K562 (cell line): Measurements from ENCODE around the gene ELMO1. TPM values are rescaled to one million over a fixed set of nuclear protein-coding genes. Genes with fewer than 3 reads are reported as not detected.

Experiments used
- CTBP1 ChIP-seq: fragments of 450-650 bp; IDR thresholded peaks from 2 replicates; pipeline ENCODE4 v1.6.1; 2016; ENCODE audit warnings: borderline replicate concordance
- ELF1 ChIP-seq: fragments of 200-800 bp; sonication (Bioruptor generic); IDR thresholded peaks from 2 replicates; pipeline ENCODE4 v1.6.1; 2016; ENCODE audit warnings: missing genetic modification characterization, missing compliant biosample characterization
- FOXM1 ChIP-seq, 2 experiments: fragments of 450-650 bp in 1 of 2; sonication (generic) in 1 of 2; formaldehyde crosslinking in 1 of 2; IDR thresholded peaks; 2 replicates each; pipeline versions ENCODE4 v1.6.1 to v1.9.0; 2017 to 2022; ENCODE audit warnings: low read depth in 2 of 2, mild to moderate bottlenecking in 2 of 2, missing genetic modification reagents in 1 of 2, moderate library complexity in 1 of 2
- MAZ ChIP-seq, 2 experiments: fragments of 450-650 bp in 1 of 2; sonication (generic) in 1 of 2; formaldehyde crosslinking; IDR thresholded peaks in 1 of 2; conservative IDR thresholded peaks in 1 of 2; 2 replicates each; pipeline versions ENCODE4 v1.4.0 to v1.5.0; 2020; ENCODE audit warnings: mild to moderate bottlenecking in 1 of 2, missing genetic modification reagents in 1 of 2
- RBM25 ChIP-seq: fragments of 200-400 bp; formaldehyde crosslinking; IDR thresholded peaks from 2 replicates; pipeline ENCODE4 v1.6.1; 2018; ENCODE audit warnings: low read length, low read depth, moderate library complexity; ENCODE audit not compliant: severe bottlenecking
- SMARCA4 ChIP-seq: fragments of 450-650 bp; IDR thresholded peaks from 2 replicates; pipeline ENCODE4 v1.6.1; 2016
- XRCC5 ChIP-seq: fragments of 200-400 bp; formaldehyde crosslinking; IDR thresholded peaks from 2 replicates; pipeline ENCODE4 v1.6.1; 2017; ENCODE audit warnings: low read depth, mild to moderate bottlenecking, low read length
- polyA plus RNA-seq, 8 experiments: library from polyadenylated mRNA; depleted of rRNA in 4 of 8; stranded (reverse) in 5 of 8; unstranded in 3 of 8; fragments of >200 nt; fragmentation: Nextera tagmentation in 2 of 8; fragmentation: Illumina TruSeq in 1 of 8; extraction: Ambion mirVana in 2 of 8; extraction: Trizol in 1 of 8; gene quantifications; 2 replicates each; pipeline versions ENCODE4 v1.2.1 to v1.2.3, GENCODE V29; 2011 to 2014; ENCODE audit warnings: inconsistent platforms in 1 of 8, missing spikeins in 1 of 8
- total RNA-seq, 7 experiments: library from RNA; depleted of rRNA in 6 of 7; stranded (reverse); fragments of >200 nt in 6 of 7; fragmentation: Illumina TruSeq in 2 of 7; extraction: Trizol in 2 of 7; gene quantifications; 2 replicates each; pipeline versions ENCODE4 v1.2.1 to v1.2.3, GENCODE V29; 2011 to 2021; ENCODE audit warnings: low replicate concordance in 1 of 7
- TF ChIP-seq, protein P1 (sequence below): fragments of 250-450 bp; sonication (Bioruptor Pico); IDR thresholded peaks from 2 replicates; pipeline ENCODE4 v1.4.0; 2020
- TF ChIP-seq, protein P2 (sequence below): sonication (generic); IDR thresholded peaks from 2 replicates; pipeline ENCODE4 v1.6.1; 2016
- TF ChIP-seq, protein P3 (sequence below): IDR thresholded peaks from 2 replicates; pipeline ENCODE4 v1.6.1; 2016; ENCODE audit warnings: missing genetic modification characterization, missing compliant biosample characterization
- TF ChIP-seq, protein P4 (sequence below): fragments of 450-650 bp; IDR thresholded peaks from 2 replicates; pipeline ENCODE4 v1.6.1; 2016; ENCODE audit warnings: low read depth

The ELMO1 gene
- total and polyA plus RNA-seq, 9 of the 15 experiments (the other 6 are each of a cell fraction or from before 2014, with no cell fraction given): 0.36 to 7.2 (median 3.6) TPM

DNA sequence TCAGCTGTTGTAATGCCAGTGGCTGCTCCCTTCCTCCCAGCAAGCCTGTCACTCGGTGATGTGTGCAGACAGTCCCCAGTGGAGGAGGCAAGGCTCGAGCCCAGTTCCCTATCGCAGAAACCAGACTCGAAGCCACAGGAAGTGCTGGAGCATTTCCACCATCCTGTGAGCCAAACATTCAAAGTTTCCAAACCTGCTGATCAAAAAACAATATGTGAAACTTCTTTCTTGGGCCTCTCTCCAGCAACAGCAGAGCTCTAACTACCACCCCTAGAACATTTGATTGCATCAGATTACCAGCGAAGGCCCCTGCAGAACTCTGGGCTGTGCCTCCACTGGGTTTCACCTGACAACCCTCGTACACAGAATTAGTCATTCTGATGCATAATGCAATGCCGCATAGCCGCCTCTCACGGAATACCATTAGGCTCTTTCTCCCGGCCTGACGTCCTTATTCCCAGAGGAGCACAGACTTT lies 94.0 kb downstream of the ELMO1 start (continued):
- TF ChIP-seq, protein P1, sequence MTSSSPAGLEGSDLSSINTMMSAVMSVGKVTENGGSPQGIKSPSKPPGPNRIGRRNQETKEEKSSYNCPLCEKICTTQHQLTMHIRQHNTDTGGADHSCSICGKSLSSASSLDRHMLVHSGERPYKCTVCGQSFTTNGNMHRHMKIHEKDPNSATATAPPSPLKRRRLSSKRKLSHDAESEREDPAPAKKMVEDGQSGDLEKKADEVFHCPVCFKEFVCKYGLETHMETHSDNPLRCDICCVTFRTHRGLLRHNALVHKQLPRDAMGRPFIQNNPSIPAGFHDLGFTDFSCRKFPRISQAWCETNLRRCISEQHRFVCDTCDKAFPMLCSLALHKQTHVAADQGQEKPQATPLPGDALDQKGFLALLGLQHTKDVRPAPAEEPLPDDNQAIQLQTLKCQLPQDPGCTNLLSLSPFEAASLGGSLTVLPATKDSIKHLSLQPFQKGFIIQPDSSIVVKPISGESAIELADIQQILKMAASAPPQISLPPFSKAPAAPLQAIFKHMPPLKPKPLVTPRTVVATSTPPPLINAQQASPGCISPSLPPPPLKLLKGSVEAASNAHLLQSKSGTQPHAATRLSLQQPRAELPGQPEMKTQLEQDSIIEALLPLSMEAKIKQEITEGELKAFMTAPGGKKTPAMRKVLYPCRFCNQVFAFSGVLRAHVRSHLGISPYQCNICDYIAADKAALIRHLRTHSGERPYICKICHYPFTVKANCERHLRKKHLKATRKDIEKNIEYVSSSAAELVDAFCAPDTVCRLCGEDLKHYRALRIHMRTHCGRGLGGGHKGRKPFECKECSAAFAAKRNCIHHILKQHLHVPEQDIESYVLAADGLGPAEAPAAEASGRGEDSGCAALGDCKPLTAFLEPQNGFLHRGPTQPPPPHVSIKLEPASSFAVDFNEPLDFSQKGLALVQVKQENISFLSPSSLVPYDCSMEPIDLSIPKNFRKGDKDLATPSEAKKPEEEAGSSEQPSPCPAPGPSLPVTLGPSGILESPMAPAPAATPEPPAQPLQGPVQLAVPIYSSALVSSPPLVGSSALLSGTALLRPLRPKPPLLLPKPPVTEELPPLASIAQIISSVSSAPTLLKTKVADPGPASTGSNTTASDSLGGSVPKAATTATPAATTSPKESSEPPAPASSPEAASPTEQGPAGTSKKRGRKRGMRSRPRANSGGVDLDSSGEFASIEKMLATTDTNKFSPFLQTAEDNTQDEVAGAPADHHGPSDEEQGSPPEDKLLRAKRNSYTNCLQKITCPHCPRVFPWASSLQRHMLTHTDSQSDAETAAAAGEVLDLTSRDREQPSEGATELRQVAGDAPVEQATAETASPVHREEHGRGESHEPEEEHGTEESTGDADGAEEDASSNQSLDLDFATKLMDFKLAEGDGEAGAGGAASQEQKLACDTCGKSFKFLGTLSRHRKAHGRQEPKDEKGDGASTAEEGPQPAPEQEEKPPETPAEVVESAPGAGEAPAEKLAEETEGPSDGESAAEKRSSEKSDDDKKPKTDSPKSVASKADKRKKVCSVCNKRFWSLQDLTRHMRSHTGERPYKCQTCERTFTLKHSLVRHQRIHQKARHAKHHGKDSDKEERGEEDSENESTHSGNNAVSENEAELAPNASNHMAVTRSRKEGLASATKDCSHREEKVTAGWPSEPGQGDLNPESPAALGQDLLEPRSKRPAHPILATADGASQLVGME (CRISPR knock-in tag): no peak
- TF ChIP-seq CTBP1: peak; percentile 32; the same call in 1 of the 2 replicates
- TF ChIP-seq SMARCA4: peak; percentile 76
- TF ChIP-seq FOXM1 (IDR thresholded peaks at IDR 0.05; ENCODE audit: low read depth): no peak
- TF ChIP-seq FOXM1 (CRISPR knock-in tag; IDR thresholded peaks at IDR 0.05; ENCODE audit: low read depth): no peak
- no peak for TF ChIP-seq XRCC5
- TF ChIP-seq, protein P2, sequence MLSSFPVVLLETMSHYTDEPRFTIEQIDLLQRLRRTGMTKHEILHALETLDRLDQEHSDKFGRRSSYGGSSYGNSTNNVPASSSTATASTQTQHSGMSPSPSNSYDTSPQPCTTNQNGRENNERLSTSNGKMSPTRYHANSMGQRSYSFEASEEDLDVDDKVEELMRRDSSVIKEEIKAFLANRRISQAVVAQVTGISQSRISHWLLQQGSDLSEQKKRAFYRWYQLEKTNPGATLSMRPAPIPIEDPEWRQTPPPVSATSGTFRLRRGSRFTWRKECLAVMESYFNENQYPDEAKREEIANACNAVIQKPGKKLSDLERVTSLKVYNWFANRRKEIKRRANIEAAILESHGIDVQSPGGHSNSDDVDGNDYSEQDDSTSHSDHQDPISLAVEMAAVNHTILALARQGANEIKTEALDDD: peak; percentile 87
- no peak for TF ChIP-seq ELF1
- TF ChIP-seq MAZ (CRISPR knock-in tag; conservative IDR thresholded peaks at IDR 0.05 in 1 of 2, IDR thresholded peaks at IDR 0.05 in 1 of 2): no peak
- no peak for TF ChIP-seq RBM25
- TF ChIP-seq, protein P3, sequence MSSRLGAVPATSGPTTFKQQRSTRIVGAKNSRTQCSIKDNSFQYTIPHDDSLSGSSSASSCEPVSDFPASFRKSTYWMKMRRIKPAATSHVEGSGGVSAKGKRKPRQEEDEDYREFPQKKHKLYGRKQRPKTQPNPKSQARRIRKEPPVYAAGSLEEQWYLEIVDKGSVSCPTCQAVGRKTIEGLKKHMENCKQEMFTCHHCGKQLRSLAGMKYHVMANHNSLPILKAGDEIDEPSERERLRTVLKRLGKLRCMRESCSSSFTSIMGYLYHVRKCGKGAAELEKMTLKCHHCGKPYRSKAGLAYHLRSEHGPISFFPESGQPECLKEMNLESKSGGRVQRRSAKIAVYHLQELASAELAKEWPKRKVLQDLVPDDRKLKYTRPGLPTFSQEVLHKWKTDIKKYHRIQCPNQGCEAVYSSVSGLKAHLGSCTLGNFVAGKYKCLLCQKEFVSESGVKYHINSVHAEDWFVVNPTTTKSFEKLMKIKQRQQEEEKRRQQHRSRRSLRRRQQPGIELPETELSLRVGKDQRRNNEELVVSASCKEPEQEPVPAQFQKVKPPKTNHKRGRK: no peak
- TF ChIP-seq, protein P4, sequence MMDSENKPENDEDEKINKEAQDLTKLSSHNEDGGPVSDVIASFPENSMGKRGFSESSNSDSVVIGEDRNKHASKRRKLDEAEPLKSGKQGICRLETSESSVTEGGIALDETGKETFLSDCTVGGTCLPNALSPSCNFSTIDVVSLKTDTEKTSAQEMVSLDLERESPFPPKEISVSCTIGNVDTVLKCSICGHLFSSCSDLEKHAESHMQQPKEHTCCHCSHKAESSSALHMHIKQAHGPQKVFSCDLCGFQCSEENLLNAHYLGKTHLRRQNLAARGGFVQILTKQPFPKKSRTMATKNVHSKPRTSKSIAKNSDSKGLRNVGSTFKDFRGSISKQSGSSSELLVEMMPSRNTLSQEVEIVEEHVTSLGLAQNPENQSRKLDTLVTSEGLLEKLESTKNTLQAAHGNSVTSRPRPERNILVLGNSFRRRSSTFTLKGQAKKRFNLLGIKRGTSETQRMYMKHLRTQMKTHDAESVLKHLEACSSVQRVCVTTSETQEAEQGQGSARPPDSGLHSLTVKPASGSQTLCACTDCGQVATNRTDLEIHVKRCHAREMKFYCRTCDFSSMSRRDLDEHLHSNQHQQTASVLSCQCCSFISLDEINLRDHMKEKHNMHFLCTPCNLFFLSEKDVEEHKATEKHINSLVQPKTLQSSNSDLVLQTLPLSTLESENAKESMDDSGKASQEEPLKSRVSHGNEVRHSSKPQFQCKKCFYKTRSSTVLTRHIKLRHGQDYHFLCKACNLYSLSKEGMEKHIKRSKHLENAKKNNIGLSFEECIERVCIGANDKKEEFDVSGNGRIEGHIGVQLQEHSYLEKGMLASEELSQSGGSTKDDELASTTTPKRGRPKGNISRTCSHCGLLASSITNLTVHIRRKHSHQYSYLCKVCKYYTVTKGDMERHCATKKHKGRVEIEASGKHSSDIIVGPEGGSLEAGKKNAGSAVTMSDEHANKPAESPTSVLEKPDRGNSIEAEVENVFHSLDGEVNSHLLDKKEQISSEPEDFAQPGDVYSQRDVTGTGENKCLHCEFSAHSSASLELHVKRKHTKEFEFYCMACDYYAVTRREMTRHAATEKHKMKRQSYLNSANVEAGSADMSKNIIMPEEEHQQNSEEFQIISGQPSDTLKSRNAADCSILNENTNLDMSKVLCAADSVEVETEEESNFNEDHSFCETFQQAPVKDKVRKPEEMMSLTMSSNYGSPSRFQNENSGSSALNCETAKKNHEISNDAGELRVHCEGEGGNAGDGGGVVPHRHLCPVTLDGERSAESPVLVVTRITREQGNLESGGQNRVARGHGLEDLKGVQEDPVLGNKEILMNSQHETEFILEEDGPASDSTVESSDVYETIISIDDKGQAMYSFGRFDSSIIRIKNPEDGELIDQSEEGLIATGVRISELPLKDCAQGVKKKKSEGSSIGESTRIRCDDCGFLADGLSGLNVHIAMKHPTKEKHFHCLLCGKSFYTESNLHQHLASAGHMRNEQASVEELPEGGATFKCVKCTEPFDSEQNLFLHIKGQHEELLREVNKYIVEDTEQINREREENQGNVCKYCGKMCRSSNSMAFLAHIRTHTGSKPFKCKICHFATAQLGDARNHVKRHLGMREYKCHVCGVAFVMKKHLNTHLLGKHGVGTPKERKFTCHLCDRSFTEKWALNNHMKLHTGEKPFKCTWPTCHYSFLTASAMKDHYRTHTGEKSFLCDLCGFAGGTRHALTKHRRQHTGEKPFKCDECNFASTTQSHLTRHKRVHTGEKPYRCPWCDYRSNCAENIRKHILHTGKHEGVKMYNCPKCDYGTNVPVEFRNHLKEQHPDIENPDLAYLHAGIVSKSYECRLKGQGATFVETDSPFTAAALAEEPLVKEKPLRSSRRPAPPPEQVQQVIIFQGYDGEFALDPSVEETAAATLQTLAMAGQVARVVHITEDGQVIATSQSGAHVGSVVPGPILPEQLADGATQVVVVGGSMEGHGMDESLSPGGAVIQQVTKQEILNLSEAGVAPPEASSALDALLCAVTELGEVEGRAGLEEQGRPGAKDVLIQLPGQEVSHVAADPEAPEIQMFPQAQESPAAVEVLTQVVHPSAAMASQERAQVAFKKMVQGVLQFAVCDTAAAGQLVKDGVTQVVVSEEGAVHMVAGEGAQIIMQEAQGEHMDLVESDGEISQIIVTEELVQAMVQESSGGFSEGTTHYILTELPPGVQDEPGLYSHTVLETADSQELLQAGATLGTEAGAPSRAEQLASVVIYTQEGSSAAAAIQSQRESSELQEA: no peak
